Neural cell (in vitro differentiated cells): ENCODE results near the gene PANK4. TPM values are rescaled to one million over a fixed set of nuclear protein-coding genes. Genes with fewer than 3 reads are reported as not detected.

ENCODE experiments used
- H2AFZ ChIP-seq: fragments of 200-600, 300-800 bp; sonication (generic), shearing (Covaris generic); 2 replicates; pipeline ENCODE4 v1.6.0; 2014; ENCODE audit warnings: low read depth, mild to moderate bottlenecking, antibody characterized with exemption, low read length, moderate library complexity
- H3F3A ChIP-seq: fragments of 200-600 bp; shearing (Covaris generic); 2 replicates; pipeline ENCODE4 v1.6.1; 2016; ENCODE audit warnings: mild to moderate bottlenecking, moderate library complexity, mixed read lengths, antibody characterized with exemption, low read length; ENCODE audit not compliant: insufficient read depth, poor library complexity, severe bottlenecking
- H3K27ac ChIP-seq: fragments of 200-600, 300-800 bp; sonication (generic), shearing (Covaris generic); 2 replicates; pipeline ENCODE4 v1.5.1; 2014; ENCODE audit warnings: mild to moderate bottlenecking, low read length, moderate library complexity
- H3K27me3 ChIP-seq: fragments of 300-800, 200-600 bp; sonication (generic), shearing (Covaris generic); 2 replicates; pipeline ENCODE4 v1.6.0; 2014; ENCODE audit warnings: mild to moderate bottlenecking, low read depth, low read length, moderate library complexity; ENCODE audit not compliant: insufficient read depth
- H3K36me3 ChIP-seq: fragments of 300-800, 200-600 bp; sonication (generic), shearing (Covaris generic); 2 replicates; pipeline ENCODE4 v1.5.1; 2014; ENCODE audit warnings: mild to moderate bottlenecking, antibody characterized with exemption, low read length, moderate library complexity; ENCODE audit not compliant: insufficient read depth
- H3K4me2 ChIP-seq: fragments of 300-800, 200-600 bp; sonication (generic), shearing (Covaris generic); 2 replicates; pipeline ENCODE4 v1.6.0; 2014; ENCODE audit warnings: mild to moderate bottlenecking, low read length
- H3K4me3 ChIP-seq: fragments of 300-800, 200-600 bp; sonication (generic), shearing (Covaris generic); 2 replicates; pipeline ENCODE4 v1.5.1; 2014; ENCODE audit warnings: mild to moderate bottlenecking, low read length, moderate library complexity
- H3K79me2 ChIP-seq: fragments of 200-600 bp; shearing (Covaris generic); replicated peaks from 2 replicates; pipeline ENCODE4 v1.6.0; 2014; ENCODE audit warnings: mild to moderate bottlenecking, low read length, moderate library complexity; ENCODE audit not compliant: insufficient read depth
- H3K9ac ChIP-seq: fragments of 300-800, 200-600 bp; sonication (generic), shearing (Covaris generic); 2 replicates; pipeline ENCODE4 v1.6.1; 2016; ENCODE audit warnings: mild to moderate bottlenecking, low read length, mixed read lengths
- H3K9me2 ChIP-seq: fragments of 200-600 bp; shearing (Covaris generic); 2 replicates; pipeline ENCODE4 v1.6.1; 2016; ENCODE audit warnings: mild to moderate bottlenecking, low read length, mixed read lengths; ENCODE audit not compliant: insufficient read depth
- H3K9me3 ChIP-seq: fragments of 200-600, 300-800 bp; sonication (generic), shearing (Covaris generic); 2 replicates; pipeline ENCODE4 v1.6.1; 2016; ENCODE audit warnings: mild to moderate bottlenecking, mixed run types, low read length, moderate library complexity, mixed read lengths
- H4K20me1 ChIP-seq: fragments of 200-600 bp; shearing (Covaris generic); 2 replicates; pipeline ENCODE4 v1.6.1; 2016; ENCODE audit warnings: mild to moderate bottlenecking, mixed run types; ENCODE audit not compliant: insufficient read depth
- CTCF ChIP-seq: fragments of 450-650 bp; IDR thresholded peaks from 2 replicates; pipeline ENCODE4 v1.5.1; 2014; ENCODE audit warnings: antibody characterized with exemption, mild to moderate bottlenecking, moderate library complexity; ENCODE audit not compliant: poor library complexity, severe bottlenecking
- EP300 ChIP-seq: fragments of 450-650 bp; conservative IDR thresholded peaks from 2 replicates; pipeline ENCODE4 v1.6.1; 2014; ENCODE audit warnings: antibody characterized with exemption, mild to moderate bottlenecking, moderate library complexity; ENCODE audit not compliant: poor library complexity, severe bottlenecking
- EZH2 ChIP-seq: fragments of 200-600, 300-800 bp; shearing (Covaris generic), sonication (generic); IDR thresholded peaks from 2 replicates; pipeline ENCODE4 v1.6.1; 2014; ENCODE audit warnings: antibody characterized with exemption, low read length, borderline replicate concordance, mild to moderate bottlenecking; ENCODE audit not compliant: insufficient read depth, poor library complexity, severe bottlenecking
- MXI1 ChIP-seq: fragments of 450-650 bp; conservative IDR thresholded peaks from 2 replicates; pipeline ENCODE4 v1.6.1; 2014; ENCODE audit warnings: antibody characterized with exemption, mild to moderate bottlenecking; ENCODE audit not compliant: poor library complexity, severe bottlenecking
- POLR2AphosphoS5 ChIP-seq: IDR thresholded peaks from 2 replicates; pipeline ENCODE4 v1.6.1; 2012
- RAD21 ChIP-seq: fragments of 450-650 bp; conservative IDR thresholded peaks from 2 replicates; pipeline ENCODE4 v1.6.1; 2014; ENCODE audit warnings: antibody characterized with exemption, mild to moderate bottlenecking, moderate library complexity
- REST ChIP-seq: IDR thresholded peaks from 2 replicates; pipeline ENCODE4 v1.6.1; 2012; ENCODE audit warnings: borderline replicate concordance
- SMC3 ChIP-seq: fragments of 450-650 bp; conservative IDR thresholded peaks from 2 replicates; pipeline ENCODE4 v1.6.1; 2014; ENCODE audit warnings: antibody characterized with exemption, mild to moderate bottlenecking, moderate library complexity; ENCODE audit not compliant: poor library complexity
- TAF1 ChIP-seq: IDR thresholded peaks from 2 replicates; pipeline ENCODE4 v1.6.1; 2012; ENCODE audit warnings: low read depth
- polyA plus RNA-seq: library from polyadenylated mRNA; depleted of rRNA; stranded (reverse); fragments of >200 nt; gene quantifications from 2 replicates; pipeline ENCODE4 v1.2.3, GENCODE V29; 2014

Gene PANK4
- polyA plus RNA-seq, 1 donor from 2014 or later, result 37.9 TPM

GRCh38 chr1:2535455-2535854 is 9.1 kb upstream of the PANK4 start:
- Histone ChIP-seq H3K27me3 (no peaks in the 10 kb centered on the region), H4K20me1 (no peaks in the 10 kb centered on the region), H3K79me2 (peaks cover 10% of the 10 kb centered on the region), H3K27ac (no peak overlapping the region), H3K9me2 (no peaks in the 10 kb centered on the region), H2AFZ (no peak overlapping the region), H3F3A (no peaks in the 10 kb centered on the region), H3K36me3 (no peaks in the 10 kb centered on the region), H3K4me3 (no peak overlapping the region), H3K9ac (no peak overlapping the region), H3K9me3 (no peaks in the 10 kb centered on the region), H3K4me2 (no peak overlapping the region)
- TF ChIP-seq EZH2 (no peak), CTCF (no peak), REST (no peak), MXI1 (no peak)

- H3K4me2 ChIP-seq, result no peak overlapping the region
- H3K27me3 ChIP-seq, result no peaks in the 10 kb centered on the region
- no peaks in the 10 kb centered on the region for H4K20me1 ChIP-seq
- H3K9me3 ChIP-seq, result no peaks in the 10 kb centered on the region
- no peak overlapping the region for H3K27ac ChIP-seq
- TF ChIP-seq MXI1, result no peak
- TF ChIP-seq EP300, result no peak
- TF ChIP-seq SMC3, result no peak
- TF ChIP-seq CTCF, result no peak
- TF ChIP-seq TAF1, result no peak
- TF ChIP-seq RAD21, result no peak
- TF ChIP-seq POLR2AphosphoS5, result no peak
- TF ChIP-seq EZH2, result no peak
- no peak overlapping the region for H2AFZ ChIP-seq
- H3K9ac ChIP-seq, result no peak overlapping the region
- no peak overlapping the region for H3K4me3 ChIP-seq
- no peaks in the 10 kb centered on the region for H3F3A ChIP-seq
- H3K36me3 ChIP-seq, result no peaks in the 10 kb centered on the region
- peaks cover 10% of the 10 kb centered on the region for H3K79me2 ChIP-seq
- no peaks in the 10 kb centered on the region for H3K9me2 ChIP-seq
Observed at GRCh38 chr1:2534687-2535441, 8.5 kb upstream of the PANK4 start.
